B cell (primary cell): ENCODE data around the gene DNAH10. TPM values are rescaled to one million over a fixed set of nuclear protein-coding genes. Genes with fewer than 3 reads are reported as not detected.

ENCODE experiments used
- ATAC-seq: fragments of 200-7000 bp; cut with Tn5 transposase; one replicate; pipeline ENCODE4 v1.10.0; 2021; ENCODE audit warnings: low read depth, mild to moderate bottlenecking, moderate number of reproducible peaks, moderate library complexity
- CTCF ChIA-PET: fragments of 350-600 bp; sonication (Branson Sonifier 250); formaldehyde crosslinking; loops from one replicate; lab custom pipeline; 2021; ENCODE audit warnings: antibody characterized with exemption, inconsistent platforms; lab: Charles Lee
- POLR2A ChIA-PET: fragments of 350-600 bp; sonication (Branson Sonifier 250); formaldehyde crosslinking; loops from one replicate; lab custom pipeline; 2021; ENCODE audit warnings: antibody characterized with exemption; lab: Charles Lee
- DNase-seq: peaks from one replicate; pipeline ENCODE4 v3.0.0; 2013
- H2AFZ ChIP-seq: 2 replicates; pipeline ENCODE4 v1.6.1; 2012; ENCODE audit warnings: mild to moderate bottlenecking, low read depth, low read length; ENCODE audit not compliant: insufficient read depth, poor library complexity, severe bottlenecking
- H3K27ac ChIP-seq, 2 donors: 1 replicate in 1 of 2; 2 replicates in 1 of 2; pipeline ENCODE4 v1.5.1; 2012 to 2013; ENCODE audit warnings: low read length in 2 of 2, mild to moderate bottlenecking in 2 of 2, moderate library complexity in 1 of 2
- H3K27me3 ChIP-seq, 4 experiments: fragments of 200-600 bp in 1 of 4; sonication (generic) in 1 of 4; replicated peaks in 1 of 4; 1 replicate in 2 of 4; 2 replicates in 2 of 4; pipeline versions ENCODE4 v1.6.1 to v1.7.0; 2013 to 2016; ENCODE audit warnings: low read length in 3 of 4, mild to moderate bottlenecking in 2 of 4, mixed read lengths in 1 of 4, moderate library complexity in 1 of 4; ENCODE audit not compliant: insufficient read depth in 4 of 4, control insufficient read depth in 3 of 4; ENCODE audit errors: control extremely low read depth in 1 of 4
- H3K36me3 ChIP-seq, 2 experiments: replicated peaks in 1 of 2; 1 replicate in 1 of 2; 2 replicates in 1 of 2; pipeline versions ENCODE4 v1.6.1 to v1.7.1; 2013; ENCODE audit warnings: low read length in 1 of 2; ENCODE audit not compliant: insufficient read depth in 2 of 2, control insufficient read depth in 1 of 2; ENCODE audit errors: control extremely low read depth in 1 of 2, extremely low read depth in 1 of 2
- H3K4me1 ChIP-seq, 2 donors: fragments of 200-600 bp in 1 of 2; sonication (generic) in 1 of 2; 1 replicate in 1 of 2; 2 replicates in 1 of 2; pipeline versions ENCODE4 v1.5.1 to v1.6.1; 2013 to 2017; ENCODE audit warnings: low read length in 2 of 2; ENCODE audit not compliant: control insufficient read depth in 2 of 2, insufficient read depth in 2 of 2
- H3K4me2 ChIP-seq: replicated peaks from 2 replicates; pipeline ENCODE3; 2012; ENCODE audit warnings: mild to moderate bottlenecking, low read depth, low read length; ENCODE audit not compliant: poor library complexity, severe bottlenecking
- H3K4me3 ChIP-seq, 5 experiments: fragments of 200-600 bp in 1 of 5; sonication (generic) in 1 of 5; 1 replicate in 3 of 5; 2 replicates in 2 of 5; pipeline versions ENCODE4 v1.5.1 to v1.7.0; 2011 to 2016; ENCODE audit warnings: low read length in 4 of 5, mild to moderate bottlenecking in 4 of 5, low read depth in 2 of 5, control low read depth in 1 of 5, moderate library complexity in 1 of 5; ENCODE audit not compliant: insufficient read depth in 1 of 5; ENCODE audit errors: control extremely low read depth in 1 of 5, extremely low read depth in 1 of 5
- H3K79me2 ChIP-seq: fragments of 200-600 bp; sonication (generic); one replicate; pipeline ENCODE4 v1.6.0; 2016; ENCODE audit warnings: low read length; ENCODE audit not compliant: control insufficient read depth, insufficient read depth
- H3K9ac ChIP-seq: fragments of 200-600 bp; sonication (generic); 2 replicates; pipeline ENCODE4 v1.6.1; 2017; ENCODE audit warnings: mild to moderate bottlenecking, low read length, moderate library complexity
- H3K9me3 ChIP-seq, 3 donors: one replicate each; pipeline versions ENCODE4 v1.6.1 to v1.7.1; 2013; ENCODE audit warnings: low read length in 2 of 3; ENCODE audit not compliant: control insufficient read depth in 2 of 3, insufficient read depth in 1 of 3; ENCODE audit errors: control extremely low read depth in 1 of 3
- H4K20me1 ChIP-seq: 2 replicates; pipeline ENCODE4 v1.6.0; 2012; ENCODE audit warnings: mild to moderate bottlenecking, low read length; ENCODE audit not compliant: insufficient read depth, control insufficient read depth, poor library complexity, severe bottlenecking
- H3K27ac Mint-ChIP-seq: one replicate; pipeline ENCODE4 v1.8.0; 2021; ENCODE audit warnings: mixed read lengths
- H3K27me3 Mint-ChIP-seq: one replicate; pipeline ENCODE4 v1.8.0; 2021; ENCODE audit warnings: mixed read lengths
- H3K4me1 Mint-ChIP-seq: one replicate; pipeline ENCODE4 v1.8.0; 2021; ENCODE audit warnings: mixed read lengths
- H3K4me3 Mint-ChIP-seq: one replicate; pipeline ENCODE4 v1.8.0; 2021; ENCODE audit warnings: mixed read lengths
- H3K9me3 Mint-ChIP-seq: one replicate; pipeline ENCODE4 v1.8.0; 2022; ENCODE audit warnings: mixed read lengths; ENCODE audit not compliant: insufficient read depth
- CTCF ChIP-seq: fragments of 200-600 bp; IDR thresholded peaks from one replicate; pipeline ENCODE4 v1.8.0; 2022; ENCODE audit warnings: antibody characterized with exemption, mild to moderate bottlenecking
- EZH2 ChIP-seq: IDR thresholded peaks from 2 replicates; pipeline ENCODE4 v1.6.1; 2012; ENCODE audit warnings: borderline replicate concordance, low read depth, mild to moderate bottlenecking, moderate library complexity, low read length; ENCODE audit not compliant: insufficient read depth, poor library complexity, severe bottlenecking
- WGBS: methylation state at CpG from one replicate; pipeline ENCODE4 v1.1.5; 2013; ENCODE audit warnings: missing lambda C conversion rate; ENCODE audit not compliant: insufficient coverage; 5-methylcytosine and 5-hydroxymethylcytosine counted together
- intact Hi-C: fragments of 100-400 bp; cut with micrococcal nuclease; formaldehyde crosslinking; loops from one replicate; pipeline ENCODE4 v1.10.0; 2022
- polyA plus RNA-seq: library from polyadenylated mRNA; depleted of rRNA; stranded (reverse); fragments of >200 nt; gene quantifications from 2 replicates; pipeline ENCODE4 v1.2.3, GENCODE V29; 2012
- total RNA-seq, 2 donors: library from RNA; stranded (reverse); fragments of 120-200 nt in 1 of 2; gene quantifications; 1 replicate in 1 of 2; 2 replicates in 1 of 2; pipeline versions ENCODE4 v1.2.3 to v1.2.4, GENCODE V29; 2013 to 2022

Gene DNAH10
- total and polyA plus RNA-seq, 2 donors (not counting 1 experiment from before 2014, with no cell fraction given) = 0.24 to 0.99 TPM

GRCh38 chr12:123731596-123731995 lies 30.5 kb upstream of the DNAH10 start:
- H3K4me1 Mint-ChIP-seq = peaks cover 3% of the 10 kb centered on the region
- H3K4me3 Mint-ChIP-seq = no peak overlapping the region
- Histone ChIP-seq H3K79me2 (peaks cover 6% of the 10 kb centered on the region), H3K4me1 (peaks cover 0 to 2% of the 10 kb centered on the region in 2 donors), H4K20me1 (no peaks in the 10 kb centered on the region), H2AFZ (no peak overlapping the region), H3K9me3 (no peaks in the 10 kb centered on the region), H3K4me3 (no peak overlapping the region), H3K27ac (no peak overlapping the region), H3K36me3 (peaks cover 15 to 78% of the 10 kb centered on the region in 2 experiments), H3K4me2 (no peak overlapping the region), H3K27me3 (no peaks in the 10 kb centered on the region), H3K9ac (no peak overlapping the region)
- TF ChIP-seq EZH2 = no peak
- TF ChIP-seq CTCF = no peak
- ChIA-PET POLR2A (no interaction called here), CTCF (no interaction called here)
- WGBS = 100% methylated on average over 2 of the region's 2 CpGs
- intact Hi-C loops = no loop called here
- no peak for DNase-seq
- H3K27me3 Mint-ChIP-seq = no peaks in the 10 kb centered on the region
- ATAC-seq = no peak
- H3K27ac Mint-ChIP-seq = no peak overlapping the region
- no peaks in the 10 kb centered on the region for H3K9me3 Mint-ChIP-seq

- peaks cover 13 to 76% of the 10 kb centered on the region in 2 experiments for H3K36me3 ChIP-seq
- TF ChIP-seq EZH2 = no peak
- DNase-seq (no peak), ATAC-seq (no peak)
- no peaks in the 10 kb centered on the region for H3K27me3 ChIP-seq
- POLR2A ChIA-PET = no interaction called here
- no peak overlapping the region for H3K4me3 Mint-ChIP-seq
- intact Hi-C loops = no loop called here
- H3K9me3 Mint-ChIP-seq = no peaks in the 10 kb centered on the region
- no peaks in the 10 kb centered on the region for H4K20me1 ChIP-seq
- WGBS = 95% methylated on average over 12 of the region's 12 CpGs
- no peak overlapping the region for H3K27ac Mint-ChIP-seq
- H3K79me2 ChIP-seq = peaks cover 6% of the 10 kb centered on the region
- H3K4me1 ChIP-seq = peaks cover 4 to 8% of the 10 kb centered on the region in 2 donors
- H3K27me3 Mint-ChIP-seq = no peaks in the 10 kb centered on the region
- H3K9ac ChIP-seq = no peak overlapping the region
- no peak overlapping the region for H3K4me3 ChIP-seq
- H3K27ac ChIP-seq = no peak overlapping the region
- CTCF ChIA-PET = no interaction called here
- H3K4me2 ChIP-seq = no peak overlapping the region
- H3K9me3 ChIP-seq = no peaks in the 10 kb centered on the region
- peaks cover 9% of the 10 kb centered on the region for H3K4me1 Mint-ChIP-seq
- H2AFZ ChIP-seq = no peak overlapping the region
These were observed 29.9 kb upstream of the DNAH10 start for GRCh38 chr12:123732251-123732650.
